HepG2 (cell line): ENCODE data around the gene HBE1. TPM values are rescaled to one million over a fixed set of nuclear protein-coding genes. Genes with fewer than 3 reads are reported as not detected.

ENCODE experiments used
- ATAC-seq: fragments of 200-7000 bp; cut with Tn5 transposase; 3 replicates; pipeline ENCODE4 v1.9.1; 2020; ENCODE audit warnings: mild to moderate bottlenecking, moderate library complexity
- BruUV-seq: library from RNA; stranded (reverse); fragments of 400-500 nt; replicated peaks from 2 replicates; lab custom pipeline; 2021; lab: Mats Ljungman, UMichigan
- CTCF ChIA-PET: fragments of 300-600 bp; formaldehyde crosslinking; extraction: SDS; loops from one replicate; lab custom pipeline; 2021; ENCODE audit warnings: low total read pairs, inconsistent platforms, low intra/inter-chr PET ratio; lab: Yijun Ruan, JAX
- POLR2A ChIA-PET: fragments of 350-600 bp; sonication (Branson Sonifier 250); formaldehyde crosslinking; loops from one replicate; lab custom pipeline; 2020; ENCODE audit warnings: antibody characterized with exemption, inconsistent platforms; lab: Yijun Ruan, JAX
- DNase-seq: peaks from one replicate; pipeline ENCODE4 v3.0.0-alpha.2; 2015; ENCODE audit warnings: low spot score
- FAIRE-seq: peaks from 3 replicates; lab custom pipeline; 2011; peaks lifted over from hg19 to GRCh38; lab: Jason Lieb, UNC
- H2AFZ ChIP-seq: one replicate; pipeline ENCODE4 v1.6.1; 2011; ENCODE audit warnings: low read length, inconsistent platforms
- H3K27ac ChIP-seq: fragments of 300-600 bp; 3 replicates; pipeline ENCODE4 v1.8.0; 2011; ENCODE audit warnings: mixed run types, mild to moderate bottlenecking, mixed read lengths, low read length, inconsistent platforms; ENCODE audit not compliant: insufficient read depth; ENCODE audit errors: extremely low read length
- H3K27me3 ChIP-seq, 2 experiments: fragments of 200-600 bp in 1 of 2; 2 replicates in 1 of 2; 3 replicates in 1 of 2; pipeline versions ENCODE4 v1.6.0 to v1.8.0; 2011; ENCODE audit warnings: low read length in 2 of 2, mild to moderate bottlenecking in 2 of 2, moderate library complexity in 2 of 2, inconsistent platforms in 1 of 2; ENCODE audit not compliant: insufficient read depth in 2 of 2, control insufficient read depth in 1 of 2
- H3K36me3 ChIP-seq, 2 experiments: fragments of 200-600 bp in 1 of 2; replicated peaks in 1 of 2; 2 replicates in 1 of 2; 3 replicates in 1 of 2; pipeline versions ENCODE4 v1.5.1 to v1.8.0; 2011; ENCODE audit warnings: low read length in 2 of 2, inconsistent platforms in 1 of 2; ENCODE audit not compliant: insufficient read depth in 2 of 2, control insufficient read depth in 1 of 2
- H3K4me1 ChIP-seq: 2 replicates; pipeline ENCODE4 v1.5.1; 2012; ENCODE audit warnings: low read length, inconsistent platforms; ENCODE audit not compliant: insufficient read depth
- H3K4me2 ChIP-seq: 2 replicates; pipeline ENCODE4 v1.6.0; 2011; ENCODE audit warnings: low read depth, low read length, inconsistent platforms
- H3K4me3 ChIP-seq, 3 experiments: fragments of 200-600 bp in 1 of 3; sonication (generic), shearing (Covaris generic) in 1 of 3; replicated peaks in 1 of 3; 2 replicates each; pipeline ENCODE4 v1.5.1; 2011 to 2016; ENCODE audit warnings: low read length in 3 of 3, inconsistent platforms in 2 of 3, low read depth in 2 of 3, mild to moderate bottlenecking in 2 of 3, control low read depth in 1 of 3, mixed read lengths in 1 of 3; ENCODE audit not compliant: insufficient read depth in 1 of 3
- H3K79me2 ChIP-seq: one replicate; pipeline ENCODE4 v1.6.1; 2011; ENCODE audit warnings: low read length, inconsistent platforms; ENCODE audit not compliant: insufficient read depth
- H3K9ac ChIP-seq: 2 replicates; pipeline ENCODE4 v1.6.0; 2011; ENCODE audit warnings: mild to moderate bottlenecking, low read depth, low read length, inconsistent platforms; ENCODE audit not compliant: insufficient read depth
- H3K9me3 ChIP-seq: 2 replicates; pipeline ENCODE4 v1.5.1; 2012; ENCODE audit warnings: mild to moderate bottlenecking, low read length
- H4K20me1 ChIP-seq: 2 replicates; pipeline ENCODE4 v1.6.0; 2011; ENCODE audit warnings: inconsistent platforms, mild to moderate bottlenecking, low read length, moderate library complexity; ENCODE audit not compliant: insufficient read depth
- ELF4 ChIP-seq: sonication (generic); formaldehyde crosslinking; IDR thresholded peaks from 2 replicates; pipeline ENCODE4 v1.5.0; 2020; ENCODE audit warnings: missing genetic modification reagents, mild to moderate bottlenecking, moderate library complexity, borderline replicate concordance
- GMEB1 ChIP-seq: sonication (generic); formaldehyde crosslinking; IDR thresholded peaks from 2 replicates; pipeline ENCODE4 v1.5.1; 2020; ENCODE audit warnings: missing genetic modification reagents, mild to moderate bottlenecking, borderline replicate concordance
- MTF1 ChIP-seq: sonication (generic); formaldehyde crosslinking; IDR thresholded peaks from 2 replicates; pipeline ENCODE4 v1.5.0; 2020; ENCODE audit warnings: missing genetic modification reagents
- SAP130 ChIP-seq: IDR thresholded peaks from 2 replicates; pipeline ENCODE4 v1.6.1; 2016; ENCODE audit warnings: low read depth
- SETDB1 ChIP-seq: sonication (generic); formaldehyde crosslinking; IDR thresholded peaks from 2 replicates; pipeline ENCODE4 v1.5.1; 2020; ENCODE audit warnings: missing genetic modification reagents, mild to moderate bottlenecking, borderline replicate concordance
- TAF1 ChIP-seq: sonication (generic); formaldehyde crosslinking; IDR thresholded peaks from 2 replicates; pipeline ENCODE4 v1.4.0; 2020; ENCODE audit warnings: missing genetic modification reagents
- ZFY ChIP-seq: sonication (generic); formaldehyde crosslinking; IDR thresholded peaks from 2 replicates; pipeline ENCODE4 v1.4.0; 2020; ENCODE audit warnings: missing genetic modification reagents
- ZSCAN20 ChIP-seq: sonication (generic); formaldehyde crosslinking; IDR thresholded peaks from 2 replicates; pipeline ENCODE4 v1.4.0; 2020; ENCODE audit warnings: missing genetic modification reagents, mild to moderate bottlenecking, borderline replicate concordance
- ZZZ3 ChIP-seq: sonication (generic); formaldehyde crosslinking; IDR thresholded peaks from 2 replicates; pipeline ENCODE4 v1.4.0; 2020; ENCODE audit warnings: missing genetic modification reagents, mild to moderate bottlenecking, borderline replicate concordance
- WGBS: methylation state at CpG from one replicate; pipeline ENCODE4 v1.1.6; 2017; ENCODE audit warnings: low lambda C conversion rate; 5-methylcytosine and 5-hydroxymethylcytosine counted together
- in situ Hi-C: cut with HindIII; loops from 2 replicates; pipeline ENCODE4 v1.10.0; 2017; ENCODE audit warnings: low pct_unique_long_range_greater_than_20kb; ENCODE audit not compliant: extremely low pct_ligation_motif_present
- intact Hi-C: fragments of 100-400 bp; cut with micrococcal nuclease; formaldehyde crosslinking; loops from one replicate; pipeline ENCODE4 v1.10.0; 2022; ENCODE audit not compliant: unreplicated experiment
- polyA plus RNA-seq, 8 experiments: library from polyadenylated mRNA; depleted of rRNA in 3 of 8; stranded (reverse) in 7 of 8; unstranded in 1 of 8; fragments of >200 nt; fragmentation: Illumina TruSeq in 4 of 8; extraction: Trizol in 4 of 8; gene quantifications; 2 replicates each; pipeline versions ENCODE4 v1.2.1 to v1.2.3, GENCODE V29; 2011 to 2016; ENCODE audit warnings: low read depth in 4 of 8, missing spikeins in 1 of 8, mixed read lengths in 1 of 8; ENCODE audit not compliant: insufficient read depth in 1 of 8
- total RNA-seq, 5 experiments: library from RNA; depleted of rRNA; stranded (reverse); fragments of >200 nt; fragmentation: Illumina TruSeq; extraction: Trizol; gene quantifications; 2 replicates each; pipeline ENCODE4 v1.2.3, GENCODE V29; 2016; ENCODE audit warnings: low read depth in 1 of 5
- TF ChIP-seq, protein P1 (sequence below): sonication (generic); formaldehyde crosslinking; IDR thresholded peaks from 2 replicates; pipeline ENCODE4 v1.9.0; 2021; ENCODE audit warnings: mild to moderate bottlenecking, missing genetic modification reagents

HBE1 gene
- total and polyA plus RNA-seq, 2 of the 13 experiments (the other 11 are each of a cell fraction or from before 2014, with no cell fraction given) = 0.24 to 0.35 TPM

GRCh38 chr11:5267033-5267563 is 2.6 kb downstream of the HBE1 start:
- FAIRE-seq (no peak), ATAC-seq (no peak), DNase-seq (no peak)
- no peaks in the 10 kb centered on the region for H3K4me1 ChIP-seq
- WGBS = 0% methylated on average over 2 of the region's 2 CpGs
- no peaks in the 10 kb centered on the region for H3K27me3 ChIP-seq
- no peak overlapping the region for H2AFZ ChIP-seq
- in situ Hi-C loops = no loop called here
- no peaks in the 10 kb centered on the region for H3K36me3 ChIP-seq
- H3K79me2 ChIP-seq = no peaks in the 10 kb centered on the region
- CTCF ChIA-PET = no interaction called here
- H3K9ac ChIP-seq = no peak overlapping the region
- no TSS peak for BruUV-seq
- no peaks in the 10 kb centered on the region for H4K20me1 ChIP-seq
- no peak overlapping the region for H3K27ac ChIP-seq
- intact Hi-C loops = no loop called here
- no peak overlapping the region for H3K4me3 ChIP-seq
- POLR2A ChIA-PET = no interaction called here
- no peak overlapping the region for H3K4me2 ChIP-seq
- H3K9me3 ChIP-seq = no peaks in the 10 kb centered on the region
- TF ChIP-seq SAP130 (CRISPR knock-in tag) (no peak), ZZZ3 (no peak), TAF1 (no peak), ELF4 (CRISPR knock-in tag) (no peak), MTF1 (no peak), GMEB1 (CRISPR knock-in tag) (no peak), SETDB1 (CRISPR knock-in tag) (no peak), ZSCAN20 (CRISPR knock-in tag) (no peak), ZFY (CRISPR knock-in tag) (no peak)
- TF ChIP-seq, protein P1, sequence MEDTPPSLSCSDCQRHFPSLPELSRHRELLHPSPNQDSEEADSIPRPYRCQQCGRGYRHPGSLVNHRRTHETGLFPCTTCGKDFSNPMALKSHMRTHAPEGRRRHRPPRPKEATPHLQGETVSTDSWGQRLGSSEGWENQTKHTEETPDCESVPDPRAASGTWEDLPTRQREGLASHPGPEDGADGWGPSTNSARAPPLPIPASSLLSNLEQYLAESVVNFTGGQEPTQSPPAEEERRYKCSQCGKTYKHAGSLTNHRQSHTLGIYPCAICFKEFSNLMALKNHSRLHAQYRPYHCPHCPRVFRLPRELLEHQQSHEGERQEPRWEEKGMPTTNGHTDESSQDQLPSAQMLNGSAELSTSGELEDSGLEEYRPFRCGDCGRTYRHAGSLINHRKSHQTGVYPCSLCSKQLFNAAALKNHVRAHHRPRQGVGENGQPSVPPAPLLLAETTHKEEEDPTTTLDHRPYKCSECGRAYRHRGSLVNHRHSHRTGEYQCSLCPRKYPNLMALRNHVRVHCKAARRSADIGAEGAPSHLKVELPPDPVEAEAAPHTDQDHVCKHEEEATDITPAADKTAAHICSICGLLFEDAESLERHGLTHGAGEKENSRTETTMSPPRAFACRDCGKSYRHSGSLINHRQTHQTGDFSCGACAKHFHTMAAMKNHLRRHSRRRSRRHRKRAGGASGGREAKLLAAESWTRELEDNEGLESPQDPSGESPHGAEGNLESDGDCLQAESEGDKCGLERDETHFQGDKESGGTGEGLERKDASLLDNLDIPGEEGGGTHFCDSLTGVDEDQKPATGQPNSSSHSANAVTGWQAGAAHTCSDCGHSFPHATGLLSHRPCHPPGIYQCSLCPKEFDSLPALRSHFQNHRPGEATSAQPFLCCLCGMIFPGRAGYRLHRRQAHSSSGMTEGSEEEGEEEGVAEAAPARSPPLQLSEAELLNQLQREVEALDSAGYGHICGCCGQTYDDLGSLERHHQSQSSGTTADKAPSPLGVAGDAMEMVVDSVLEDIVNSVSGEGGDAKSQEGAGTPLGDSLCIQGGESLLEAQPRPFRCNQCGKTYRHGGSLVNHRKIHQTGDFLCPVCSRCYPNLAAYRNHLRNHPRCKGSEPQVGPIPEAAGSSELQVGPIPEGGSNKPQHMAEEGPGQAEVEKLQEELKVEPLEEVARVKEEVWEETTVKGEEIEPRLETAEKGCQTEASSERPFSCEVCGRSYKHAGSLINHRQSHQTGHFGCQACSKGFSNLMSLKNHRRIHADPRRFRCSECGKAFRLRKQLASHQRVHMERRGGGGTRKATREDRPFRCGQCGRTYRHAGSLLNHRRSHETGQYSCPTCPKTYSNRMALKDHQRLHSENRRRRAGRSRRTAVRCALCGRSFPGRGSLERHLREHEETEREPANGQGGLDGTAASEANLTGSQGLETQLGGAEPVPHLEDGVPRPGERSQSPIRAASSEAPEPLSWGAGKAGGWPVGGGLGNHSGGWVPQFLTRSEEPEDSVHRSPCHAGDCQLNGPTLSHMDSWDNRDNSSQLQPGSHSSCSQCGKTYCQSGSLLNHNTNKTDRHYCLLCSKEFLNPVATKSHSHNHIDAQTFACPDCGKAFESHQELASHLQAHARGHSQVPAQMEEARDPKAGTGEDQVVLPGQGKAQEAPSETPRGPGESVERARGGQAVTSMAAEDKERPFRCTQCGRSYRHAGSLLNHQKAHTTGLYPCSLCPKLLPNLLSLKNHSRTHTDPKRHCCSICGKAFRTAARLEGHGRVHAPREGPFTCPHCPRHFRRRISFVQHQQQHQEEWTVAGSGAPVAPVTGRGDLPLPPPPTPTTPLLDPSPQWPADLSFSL (CRISPR knock-in tag) = no peak
